GM18867 (cell line): ENCODE data around the gene MVD.
A peak's percentile ranks its signal among the peaks of the same experiment; 100 is the strongest.

Source experiments
- ATAC-seq: cut with Tn5 transposase; IDR thresholded peaks from one replicate; pipeline ENCODE4 v1.9.1; 2021; ENCODE audit warnings: mild to moderate bottlenecking, moderate library complexity; ENCODE audit not compliant: unreplicated experiment

The MVD gene

GRCh38 chr16:88697831-88698615 lies 35.1 kb upstream of the MVD start:
- ATAC-seq = no peak

GRCh38 chr16:88697116-88697830 lies 34.4 kb upstream of the MVD start:
- ATAC-seq = no peak

DNA sequence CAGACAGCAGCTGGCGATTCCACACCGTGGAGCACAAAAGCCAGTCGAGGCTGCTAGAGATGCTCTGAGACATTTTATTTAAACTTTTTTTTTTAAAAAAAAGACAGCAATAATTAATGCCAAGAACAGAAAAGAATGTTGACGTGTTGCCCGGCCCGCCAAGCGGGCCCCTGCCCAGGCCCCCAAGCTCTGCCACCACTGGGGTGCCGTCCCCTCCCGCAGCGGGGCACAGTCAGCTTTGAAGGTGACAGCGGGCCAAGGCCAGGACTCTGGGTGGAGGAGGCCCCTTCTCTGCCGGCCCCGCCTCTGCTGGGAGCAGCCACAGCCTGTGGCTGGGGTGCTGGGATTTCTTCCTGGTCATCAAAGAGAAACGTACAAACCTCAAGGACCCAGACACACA lies 33.5 kb upstream of the MVD start:
- no peak for ATAC-seq

DNA sequence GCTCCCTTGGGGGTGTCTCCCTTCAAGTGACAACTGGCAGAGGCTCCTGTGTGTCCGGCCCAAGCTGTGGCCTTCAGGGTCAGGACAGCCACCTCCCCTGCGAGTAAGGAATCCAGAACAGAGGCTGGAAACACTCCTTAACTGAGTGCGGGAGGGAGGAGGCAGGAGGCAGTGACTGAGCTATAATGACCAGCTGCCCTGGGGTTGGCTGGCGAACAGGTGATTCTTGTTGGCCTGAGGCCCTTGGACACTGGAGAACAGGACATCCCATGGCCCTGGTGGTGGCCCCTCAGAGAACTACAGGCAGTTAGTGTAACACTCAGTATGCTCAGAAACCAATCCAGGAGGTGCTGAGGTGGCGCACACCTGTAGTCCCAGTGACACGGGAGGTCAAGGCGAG lies 32.9 kb upstream of the MVD start:
- ATAC-seq = no peak

- no peak for ATAC-seq
These were observed 32.3 kb upstream of the MVD start for GRCh38 chr16:88695218-88695617.

- no peak for ATAC-seq
These were observed 31.6 kb upstream of the MVD start for GRCh38 chr16:88694221-88695087.

DNA sequence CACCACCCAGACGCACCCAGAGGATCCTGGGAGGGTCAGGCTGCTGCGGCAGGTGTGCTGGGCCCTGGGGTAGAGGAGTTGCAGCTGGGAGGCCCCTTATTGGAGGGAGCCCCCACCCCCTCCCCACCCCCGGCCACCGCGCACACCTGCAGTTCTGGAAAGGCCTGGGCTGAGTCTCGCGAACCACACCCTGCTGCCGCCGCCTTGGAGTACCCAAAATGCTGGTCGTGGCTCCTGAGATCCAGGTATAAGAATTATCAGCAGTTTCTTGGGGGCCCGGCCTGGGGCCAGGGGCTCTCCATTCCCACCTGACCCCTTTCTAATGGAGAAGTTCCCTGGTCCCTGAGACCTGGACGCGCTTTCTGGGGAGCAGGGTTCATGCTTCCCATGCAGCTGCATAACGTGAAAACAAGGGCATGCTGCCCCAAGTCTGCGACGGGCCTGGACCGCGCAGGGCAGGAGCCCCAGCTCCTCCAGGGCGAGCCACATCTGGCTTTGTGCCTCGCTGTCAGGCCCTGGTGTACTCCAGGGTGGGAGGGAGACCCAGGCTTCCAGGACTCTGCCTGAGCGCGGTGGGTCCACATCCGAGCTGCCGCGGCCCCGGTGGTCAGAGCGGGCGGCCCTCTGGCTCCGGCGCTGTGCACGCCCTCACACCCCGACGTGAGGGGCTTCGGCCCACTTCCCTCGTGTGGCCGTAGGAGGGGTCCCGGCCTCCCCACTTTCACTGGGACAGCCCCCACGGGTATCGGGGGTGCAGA lies 30.7 kb upstream of the MVD start:
- ATAC-seq = no peak

DNA sequence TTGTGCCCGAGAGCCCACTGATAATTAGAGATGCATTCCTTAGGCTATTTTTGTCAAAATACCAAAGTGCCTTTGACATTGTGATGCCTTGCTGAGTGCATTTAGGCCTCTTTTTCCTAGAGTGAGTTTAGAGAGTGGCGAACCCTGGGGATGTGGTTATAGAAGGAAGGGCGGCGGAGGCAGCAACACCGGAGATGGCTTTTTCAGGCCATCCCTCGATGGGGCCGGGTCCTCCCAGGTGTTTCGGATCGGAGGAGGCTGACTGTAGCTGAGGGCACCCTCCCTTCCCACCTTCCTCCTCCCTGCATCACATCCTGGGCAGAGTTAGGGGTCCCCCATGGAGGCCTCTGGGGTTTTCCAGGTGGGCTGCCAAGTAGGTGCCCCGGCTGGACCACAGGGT lies 30.0 kb upstream of the MVD start:
- ATAC-seq = no peak

GRCh38 chr16:88691924-88692560 lies 29.2 kb upstream of the MVD start:
- ATAC-seq = no peak

GRCh38 chr16:88691129-88691813 lies 28.4 kb upstream of the MVD start:
- ATAC-seq = no peak

DNA sequence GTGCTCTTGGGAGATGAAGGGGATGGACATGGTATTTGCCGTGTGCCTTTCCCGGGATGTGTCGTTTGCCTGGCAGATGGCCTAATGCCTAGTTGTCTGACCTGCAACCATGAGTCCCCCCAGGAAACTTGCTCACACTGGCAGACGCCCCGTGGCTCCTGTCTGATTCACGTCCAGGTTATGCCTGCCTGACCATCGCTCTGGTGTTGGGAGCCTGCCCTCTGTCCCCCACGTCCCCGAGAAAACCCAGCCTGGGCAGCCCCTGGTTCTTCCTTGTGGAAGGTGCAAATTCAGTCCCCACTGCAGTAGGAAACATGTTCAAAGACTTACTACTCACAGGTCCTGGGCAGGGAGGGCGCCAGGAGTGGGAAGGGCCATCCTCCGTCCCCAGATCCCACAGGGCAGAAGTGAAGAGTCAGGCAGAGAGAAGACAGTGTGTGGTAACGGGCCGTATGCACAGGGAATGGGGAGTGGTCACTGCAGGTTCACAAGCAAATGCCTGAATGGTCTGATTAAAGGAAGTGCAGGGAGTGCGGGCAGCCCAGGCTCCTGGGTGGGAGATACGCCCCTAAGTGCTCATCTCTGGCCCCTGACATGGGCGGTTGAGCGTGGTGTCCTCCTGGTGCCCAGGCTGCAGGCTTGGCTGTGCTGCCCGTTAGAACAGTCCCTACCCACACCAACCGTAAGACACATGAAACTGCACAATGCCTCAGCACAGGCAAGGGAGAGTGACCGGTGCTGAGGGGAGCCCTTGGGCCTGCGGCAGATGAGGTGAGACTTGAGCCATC lies 27.6 kb upstream of the MVD start:
- no peak for ATAC-seq

DNA sequence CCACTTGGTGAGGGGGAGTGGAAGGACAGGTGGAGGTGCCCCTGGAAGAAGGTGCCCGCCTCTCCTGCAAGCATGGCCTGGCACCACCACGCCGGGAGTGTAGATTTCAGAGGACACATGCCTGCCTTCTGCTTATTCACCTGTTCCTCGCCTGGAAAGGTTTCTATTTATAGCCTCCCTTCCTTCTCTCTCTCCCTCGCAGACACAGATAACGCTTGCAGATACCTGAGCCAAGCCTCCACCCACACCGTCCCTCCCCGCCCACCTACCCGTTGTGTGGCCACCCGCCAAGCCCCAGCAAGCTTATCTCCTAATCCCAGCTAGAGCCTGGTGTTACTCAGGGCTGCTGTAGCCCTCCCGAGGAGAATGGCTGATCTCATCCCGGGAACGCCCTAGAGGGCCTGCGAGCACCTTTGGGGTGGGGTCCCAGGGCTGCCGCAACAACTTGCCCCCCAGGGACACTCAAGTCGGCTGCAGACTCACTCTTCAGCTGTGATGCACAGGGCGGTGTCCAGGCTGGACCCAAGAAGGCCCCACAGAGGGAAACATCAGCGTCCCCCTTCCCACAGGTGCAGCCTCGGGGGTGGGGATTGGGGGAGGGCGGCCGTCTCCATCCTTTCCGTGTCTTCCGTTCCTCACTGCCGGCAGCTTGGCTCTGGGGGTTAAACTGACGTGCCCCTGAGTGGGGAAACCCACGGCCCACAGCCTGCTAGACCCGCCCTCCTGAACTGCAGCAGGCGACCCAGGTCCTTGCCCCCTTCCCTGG lies 25.3 kb upstream of the MVD start:
- no peak for ATAC-seq

DNA sequence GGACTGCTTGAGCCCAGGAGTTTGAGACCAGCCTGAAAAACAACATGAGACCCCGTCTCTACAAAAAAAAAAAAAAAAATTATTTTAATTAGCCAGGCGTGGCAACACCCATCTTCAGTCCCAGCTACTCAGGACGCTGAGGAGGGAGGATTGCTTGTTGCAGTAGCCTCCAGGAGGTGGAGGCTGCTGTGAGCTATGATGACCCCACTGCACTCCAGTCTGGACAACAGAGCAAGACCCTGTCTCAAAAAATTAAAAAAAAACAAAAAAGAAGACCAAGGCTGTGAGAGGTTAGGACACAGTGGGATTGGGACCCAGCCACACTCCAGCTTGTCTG lies 24.8 kb upstream of the MVD start:
- no peak for ATAC-seq

DNA sequence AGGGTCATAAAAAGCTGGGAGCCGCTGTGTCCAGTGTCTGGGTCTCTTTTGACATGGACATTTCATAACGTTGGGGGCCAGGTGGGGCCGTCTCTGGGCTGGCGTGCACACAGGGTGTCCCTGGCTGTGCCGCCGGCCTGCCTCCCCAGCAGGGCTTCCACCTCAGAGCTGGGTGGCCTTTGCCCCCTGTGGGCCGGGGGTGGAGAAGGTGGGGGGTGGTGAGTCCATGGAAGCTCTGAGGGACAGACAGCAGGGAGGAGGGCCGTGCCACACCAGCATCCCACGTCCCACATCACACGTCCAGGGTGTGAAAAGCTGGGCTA lies 24.3 kb upstream of the MVD start:
- no peak for ATAC-seq

DNA sequence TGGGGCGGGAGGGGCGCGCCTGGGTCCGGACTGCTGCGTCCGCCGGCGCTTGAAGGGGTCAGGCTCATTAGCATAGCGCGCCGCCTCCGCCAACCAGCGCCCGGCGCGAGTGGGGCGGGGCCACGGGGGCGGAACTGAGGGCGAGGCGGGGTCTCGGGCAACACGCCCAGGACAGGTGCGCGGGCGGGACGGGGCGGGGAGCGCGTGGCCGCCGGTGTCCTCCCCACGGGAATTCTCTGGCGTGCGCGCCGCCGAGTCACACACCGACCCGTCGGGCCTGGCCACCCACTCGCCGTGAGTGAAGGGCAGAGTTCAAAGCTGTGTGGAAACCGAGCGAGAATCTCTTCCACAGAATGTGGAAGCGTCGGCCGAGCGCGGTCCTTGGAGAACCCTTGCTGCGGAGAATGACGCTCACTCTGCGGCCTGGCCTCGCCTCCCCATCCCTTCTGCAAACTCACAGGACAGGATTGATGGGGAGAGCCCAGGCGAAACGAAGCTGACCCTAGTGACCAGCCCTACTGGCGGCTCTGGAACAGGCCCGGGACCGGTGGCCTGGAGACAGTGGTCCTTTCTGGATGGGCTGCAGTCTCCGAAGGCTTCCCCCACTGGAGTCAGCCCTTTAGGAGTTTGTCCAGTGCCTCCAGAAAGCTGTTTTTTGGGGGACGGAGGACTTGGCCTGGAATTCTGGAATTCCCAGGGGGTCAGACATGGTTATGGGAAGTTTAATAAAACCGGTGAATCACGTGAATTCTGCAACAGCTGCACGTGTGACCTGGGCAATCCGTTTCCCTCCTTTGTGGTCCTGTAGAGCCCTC lies 23.8 kb upstream of the MVD start, which contains the start of gene SNAI3:
SNAI3 (minus strand) TSS at position 69 of the 815 bp plus-strand sequence. CDS start 101 bp downstream, outside the sequence.
- peak; percentile 74 for ATAC-seq

DNA sequence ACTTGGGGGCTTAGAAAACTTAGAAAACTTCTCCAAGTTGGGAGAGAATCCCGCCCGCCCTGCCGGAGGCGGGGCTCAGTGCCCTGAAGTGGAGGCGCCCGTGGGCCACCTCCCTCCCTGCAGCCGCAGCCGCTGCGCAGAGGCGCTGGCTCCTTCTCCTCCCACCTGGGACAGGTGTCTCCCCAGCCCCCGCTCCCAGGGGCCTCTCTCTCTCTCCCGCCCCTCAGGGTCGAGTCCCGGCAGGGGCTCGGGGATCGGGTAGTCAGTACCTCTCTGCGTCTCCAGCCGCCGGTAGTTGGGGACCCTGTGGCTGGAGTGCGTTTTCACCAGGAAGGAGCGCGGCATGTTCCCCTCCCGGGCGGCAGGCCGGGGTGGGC lies 23.2 kb upstream of the MVD start:
- peak; percentile 5 for ATAC-seq
